ENCODE measurements around the gene CIAO2A.
"Not testable (repeated sequence)": the region's sequence is repeated elsewhere in the genome, so short reads cannot be mapped to it uniquely, and the experiment has no call there.

CIAO2A gene

DNA sequence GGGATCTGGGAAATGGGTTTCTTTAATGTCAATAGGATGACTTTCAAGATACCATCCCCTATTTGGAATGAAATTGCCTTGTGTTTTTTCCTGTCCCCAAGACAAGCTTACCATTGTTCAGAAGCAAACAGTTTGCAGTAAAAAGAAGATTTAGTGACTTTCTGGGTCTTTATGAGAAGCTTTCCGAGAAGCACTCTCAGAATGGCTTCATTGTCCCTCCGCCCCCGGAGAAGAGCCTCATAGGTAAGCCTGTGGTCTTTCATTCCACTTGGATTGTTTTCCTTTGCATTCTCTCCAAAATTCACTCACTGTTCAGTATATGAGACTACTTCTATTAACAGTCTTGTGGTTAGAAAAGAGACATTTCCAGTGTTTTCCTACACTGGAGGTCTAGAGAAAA is 32.3 kb upstream of the CIAO2A start:
- no peak for DNase-seq (ENCODE audit: low read depth)
- TF ChIP-seq, protein P1, sequence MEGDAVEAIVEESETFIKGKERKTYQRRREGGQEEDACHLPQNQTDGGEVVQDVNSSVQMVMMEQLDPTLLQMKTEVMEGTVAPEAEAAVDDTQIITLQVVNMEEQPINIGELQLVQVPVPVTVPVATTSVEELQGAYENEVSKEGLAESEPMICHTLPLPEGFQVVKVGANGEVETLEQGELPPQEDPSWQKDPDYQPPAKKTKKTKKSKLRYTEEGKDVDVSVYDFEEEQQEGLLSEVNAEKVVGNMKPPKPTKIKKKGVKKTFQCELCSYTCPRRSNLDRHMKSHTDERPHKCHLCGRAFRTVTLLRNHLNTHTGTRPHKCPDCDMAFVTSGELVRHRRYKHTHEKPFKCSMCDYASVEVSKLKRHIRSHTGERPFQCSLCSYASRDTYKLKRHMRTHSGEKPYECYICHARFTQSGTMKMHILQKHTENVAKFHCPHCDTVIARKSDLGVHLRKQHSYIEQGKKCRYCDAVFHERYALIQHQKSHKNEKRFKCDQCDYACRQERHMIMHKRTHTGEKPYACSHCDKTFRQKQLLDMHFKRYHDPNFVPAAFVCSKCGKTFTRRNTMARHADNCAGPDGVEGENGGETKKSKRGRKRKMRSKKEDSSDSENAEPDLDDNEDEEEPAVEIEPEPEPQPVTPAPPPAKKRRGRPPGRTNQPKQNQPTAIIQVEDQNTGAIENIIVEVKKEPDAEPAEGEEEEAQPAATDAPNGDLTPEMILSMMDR (conservative IDR thresholded peaks at IDR 0.05; ENCODE audit: low read depth, low read length), result no peak
- H3K4me3 ChIP-seq (ENCODE audit: low read length), result no peak overlapping the region

- TF ChIP-seq, protein P1 (conservative IDR thresholded peaks at IDR 0.05; ENCODE audit: low read depth, low read length), result no peak
Observed at GRCh38 chr15:64122936-64123351, 29.3 kb upstream of the CIAO2A start.

DNA sequence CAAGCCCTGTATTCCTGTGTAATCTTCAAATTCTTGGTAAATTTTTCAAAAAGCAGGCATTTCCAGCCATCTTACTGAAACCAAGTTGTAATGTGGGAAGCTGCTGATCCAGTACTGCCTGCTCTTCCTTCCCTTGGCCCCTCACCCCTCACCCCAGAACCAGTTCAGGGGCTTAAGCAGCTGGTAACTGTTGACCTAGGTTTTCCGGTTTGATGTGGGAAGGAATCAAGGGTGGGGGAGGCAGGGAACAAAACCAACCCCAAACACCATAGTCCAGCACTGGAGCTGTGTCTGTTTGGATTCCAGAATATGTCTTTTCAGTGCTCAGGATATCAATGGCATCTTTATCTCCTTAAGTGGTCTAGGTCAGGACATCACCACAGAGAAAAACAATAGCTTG is 28.8 kb upstream of the CIAO2A start:
- DNase-seq (ENCODE audit: low read depth), result no peak
- H3K4me3 ChIP-seq (ENCODE audit: low read length), result no peak overlapping the region
- TF ChIP-seq, protein P1 (conservative IDR thresholded peaks at IDR 0.05; ENCODE audit: low read depth, low read length), result no peak

More at GRCh38 chr15:64122936-64123351, 29.3 kb upstream of the CIAO2A start:
- no peak overlapping the region for H3K4me3 ChIP-seq (ENCODE audit: low read length)
- no peak for DNase-seq (ENCODE audit: low read depth)

DNA sequence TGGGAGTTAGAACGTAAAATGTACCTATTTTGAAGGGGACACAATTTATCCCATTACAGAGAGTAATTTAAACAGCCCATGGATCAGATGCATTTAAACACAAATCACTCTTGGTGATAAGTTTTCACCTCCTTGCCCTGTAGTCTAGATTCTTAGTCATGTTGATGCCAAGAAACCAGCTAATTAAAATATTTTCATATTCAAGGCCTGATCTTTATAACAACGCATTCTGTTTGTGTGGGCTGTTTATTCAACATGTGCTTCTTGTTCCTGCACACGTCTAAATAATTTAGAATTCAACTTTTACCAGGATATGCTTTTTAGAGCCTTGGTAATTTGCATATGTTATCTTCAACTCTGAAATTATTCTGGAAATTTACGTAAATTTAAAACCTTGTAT is 28.0 kb upstream of the CIAO2A start:
- H3K4me3 ChIP-seq (ENCODE audit: low read length), result no peak overlapping the region
- no peak for DNase-seq (ENCODE audit: low read depth)
- TF ChIP-seq, protein P1 (conservative IDR thresholded peaks at IDR 0.05; ENCODE audit: low read depth, low read length), result no peak

DNA sequence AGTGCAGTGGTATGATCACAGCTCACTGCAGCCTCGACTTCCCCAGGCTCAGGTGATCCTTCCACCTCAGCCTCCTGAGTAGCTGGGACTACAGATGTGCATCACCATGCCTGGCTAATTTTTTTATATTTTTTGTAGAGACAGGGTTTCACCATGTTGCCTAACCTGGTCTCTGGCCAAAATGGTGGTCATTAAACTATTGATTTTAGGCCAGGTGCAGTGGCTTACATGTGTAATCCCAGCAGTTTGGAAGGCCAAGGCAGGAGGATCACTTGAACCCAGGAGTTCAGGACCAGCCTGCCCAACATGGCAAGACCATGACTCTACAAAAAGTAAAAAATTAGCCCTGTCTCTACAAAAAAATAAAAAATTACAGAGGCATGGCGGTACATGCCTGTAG is 26.7 kb upstream of the CIAO2A start:
- not testable (repeated sequence) for DNase-seq (ENCODE audit: low read depth); H3K4me3 ChIP-seq (ENCODE audit: low read length)

GRCh38 chr15:64117759-64118487 is 24.3 kb upstream of the CIAO2A start:
- no peak for DNase-seq (ENCODE audit: low read depth)
- TF ChIP-seq, protein P1 (conservative IDR thresholded peaks at IDR 0.05; ENCODE audit: low read depth, low read length), result no peak
- H3K4me3 ChIP-seq (ENCODE audit: low read length), result no peak overlapping the region

DNA sequence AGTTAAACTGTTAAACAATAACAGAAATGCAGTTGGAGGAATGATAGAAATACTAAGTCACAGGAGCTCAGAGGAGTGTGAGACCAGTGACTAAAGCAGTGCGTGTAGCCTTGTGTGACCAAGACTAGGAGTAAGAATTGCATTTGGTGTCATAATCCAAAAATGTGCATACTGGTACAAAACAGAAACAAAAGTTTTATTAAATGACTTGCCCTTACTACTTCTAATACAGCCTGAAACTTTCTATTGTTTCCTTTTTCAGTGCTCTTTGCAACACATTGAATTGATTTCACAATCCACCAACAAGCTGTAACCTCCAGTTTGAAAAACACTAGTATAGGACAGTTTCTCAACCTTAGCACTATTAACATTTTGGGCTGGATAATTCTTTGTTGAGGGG is 19.3 kb upstream of the CIAO2A start:
- DNase-seq (ENCODE audit: low read depth), result no peak
- H3K4me3 ChIP-seq (ENCODE audit: low read length), result no peak overlapping the region
- TF ChIP-seq, protein P1 (conservative IDR thresholded peaks at IDR 0.05; ENCODE audit: low read depth, low read length), result no peak

Data from retinal pigment epithelial cell (primary cell).